Measurements from ENCODE around the gene LINGO3.

LINGO3 gene

DNA sequence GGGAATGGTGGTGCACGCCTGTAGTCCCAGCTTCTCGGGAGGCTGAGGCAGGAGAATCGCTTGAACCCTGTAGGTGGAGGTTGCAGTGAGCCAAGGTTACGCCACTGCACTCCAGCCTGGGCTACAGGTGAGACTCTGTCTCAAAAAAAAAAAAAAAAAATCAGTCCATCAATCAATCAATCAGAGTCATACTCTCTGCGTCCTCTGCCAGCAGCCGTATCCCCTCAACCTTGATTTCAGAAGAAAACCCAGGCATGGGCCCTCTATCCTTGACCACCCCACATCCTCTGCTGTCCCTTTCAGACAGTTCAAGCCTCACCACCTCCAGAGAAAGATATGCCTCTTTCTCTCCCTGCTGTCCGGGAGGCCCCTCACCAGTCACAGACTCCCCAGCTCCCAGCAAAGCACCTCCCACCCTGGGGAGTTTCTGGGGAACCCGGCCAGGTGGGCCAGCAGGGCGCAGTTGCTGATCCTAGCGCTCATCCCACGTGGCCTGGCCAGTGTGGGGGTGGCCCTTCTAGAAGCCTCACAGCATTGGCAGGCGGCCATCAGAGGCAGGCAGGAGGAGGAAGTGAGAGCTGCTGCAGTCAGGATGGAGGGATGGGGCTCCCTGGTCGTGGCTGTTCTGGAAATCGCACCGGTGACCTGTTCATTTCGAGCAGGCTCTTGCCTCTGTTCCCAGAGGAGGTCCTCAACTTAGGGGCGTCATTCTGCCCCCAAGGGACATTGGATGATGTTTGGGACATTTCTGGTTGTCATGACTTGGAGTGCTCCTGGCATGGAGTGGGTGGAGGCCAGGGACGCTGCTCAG, 41.6 kb downstream of the LINGO3 start:
- DNase-seq (ENCODE audit: low read depth, low spot score): no peak

GRCh38 chr19:2261438-2262172, 46.3 kb downstream of the LINGO3 start:
- no peak for DNase-seq (ENCODE audit: low read depth, low spot score)

DNA sequence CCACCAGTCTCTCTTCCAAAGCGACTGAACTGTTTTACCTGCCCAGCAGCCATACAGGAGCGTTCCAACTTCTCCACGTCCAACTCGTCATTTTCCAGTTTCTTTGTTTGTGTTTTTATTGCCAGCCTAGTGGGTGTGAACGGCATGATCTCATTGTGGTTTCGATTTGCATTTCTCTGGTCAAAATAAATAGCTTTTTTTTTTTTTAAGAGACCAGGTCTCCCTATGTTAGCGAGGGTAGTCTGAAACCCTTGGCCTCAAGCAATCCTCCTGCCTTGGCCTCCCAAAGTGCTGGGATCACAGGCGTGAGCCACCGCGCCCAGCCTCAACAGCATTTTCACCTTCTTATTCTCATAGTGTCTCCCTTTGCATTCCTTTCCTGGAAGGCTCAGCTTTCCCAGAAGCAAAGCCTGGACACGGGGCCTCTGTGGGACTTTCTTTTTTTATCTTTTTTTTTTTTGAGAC, 47.6 kb downstream of the LINGO3 start:
- no peak for DNase-seq (ENCODE audit: low read depth, low spot score)

DNA sequence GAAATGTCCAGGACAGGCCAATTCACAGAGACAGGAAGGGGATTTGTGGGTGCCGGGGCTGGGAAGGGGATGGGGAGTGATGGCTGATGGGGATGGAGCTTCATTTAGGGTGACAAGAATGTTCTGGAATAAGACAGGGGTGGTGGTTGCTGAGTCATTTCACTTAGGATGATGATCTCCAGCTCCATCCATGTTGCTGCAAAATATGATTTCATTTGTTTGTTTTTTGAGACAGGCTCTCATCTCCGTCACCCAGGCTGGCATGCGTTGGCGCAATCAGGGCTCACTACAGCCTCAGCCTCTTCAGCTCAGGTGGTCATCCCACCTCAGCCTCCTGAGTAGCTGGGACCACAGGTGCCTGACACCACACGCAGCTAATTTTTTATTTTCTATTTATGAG, 48.6 kb downstream of the LINGO3 start:
- no peak for DNase-seq (ENCODE audit: low read depth, low spot score)

Data from brain pericyte (primary cell).